Smooth muscle cell (in vitro differentiated cells): ENCODE results near the gene DSP. TPM values are rescaled to one million over a fixed set of nuclear protein-coding genes. Genes with fewer than 3 reads are reported as not detected.

ENCODE experiments used
- DNase-seq: peaks from one replicate; lab custom pipeline; 2025; ENCODE audit not compliant: unreplicated experiment; lab: John Stamatoyannopoulos, UW
- H2AFZ ChIP-seq: fragments of 200-600 bp; sonication (generic); 2 replicates; pipeline ENCODE4 v1.6.0; 2016; ENCODE audit warnings: antibody characterized with exemption, low read depth, mild to moderate bottlenecking
- H3F3A ChIP-seq: fragments of 200-600 bp; sonication (generic); 2 replicates; pipeline ENCODE4 v1.6.0; 2017; ENCODE audit warnings: antibody characterized with exemption, low read depth
- H3K27ac ChIP-seq: fragments of 200-600 bp; sonication (generic); 2 replicates; pipeline ENCODE4 v1.5.1; 2016; ENCODE audit warnings: low read depth, mild to moderate bottlenecking
- H3K27me3 ChIP-seq: fragments of 200-600 bp; sonication (generic); 2 replicates; pipeline ENCODE4 v1.6.1; 2016; ENCODE audit warnings: low read depth, mild to moderate bottlenecking
- H3K36me3 ChIP-seq: fragments of 200-600 bp; sonication (generic); 2 replicates; pipeline ENCODE4 v1.5.1; 2016; ENCODE audit warnings: low read depth
- H3K4me1 ChIP-seq: fragments of 200-600 bp; sonication (generic); 2 replicates; pipeline ENCODE4 v1.5.1; 2016; ENCODE audit warnings: low read depth
- H3K4me2 ChIP-seq: fragments of 200-600 bp; sonication (generic); 2 replicates; pipeline ENCODE4 v1.6.0; 2016; ENCODE audit warnings: mild to moderate bottlenecking
- H3K4me3 ChIP-seq: fragments of 200-600 bp; sonication (generic); 2 replicates; pipeline ENCODE4 v1.5.1; 2016; ENCODE audit warnings: mild to moderate bottlenecking
- H3K79me2 ChIP-seq: fragments of 200-600 bp; sonication (generic); 2 replicates; pipeline ENCODE4 v1.6.0; 2016; ENCODE audit warnings: low read depth, mild to moderate bottlenecking
- H3K9ac ChIP-seq: fragments of 200-600 bp; sonication (generic); 2 replicates; pipeline ENCODE4 v1.6.0; 2016; ENCODE audit warnings: low read depth
- H3K9me3 ChIP-seq: fragments of 200-600 bp; sonication (generic); replicated peaks from 2 replicates; pipeline ENCODE4 v1.5.1; 2016; ENCODE audit warnings: low read depth
- H4K20me1 ChIP-seq: fragments of 200-600 bp; sonication (generic); 2 replicates; pipeline ENCODE4 v1.6.0; 2016; ENCODE audit warnings: low read depth
- CTCF ChIP-seq: fragments of 200-600 bp; sonication (generic); IDR thresholded peaks from 2 replicates; pipeline ENCODE4 v1.5.1; 2017; ENCODE audit warnings: borderline replicate concordance, mild to moderate bottlenecking, antibody characterized with exemption; ENCODE audit not compliant: insufficient read depth, poor library complexity, severe bottlenecking
- WGBS: methylation state at CpG from one replicate; pipeline ENCODE4 v1.1.7; 2016; ENCODE audit warnings: low lambda C conversion rate; 5-methylcytosine and 5-hydroxymethylcytosine counted together
- polyA plus RNA-seq: library from polyadenylated mRNA; unstranded; fragments of >200 nt; fragmentation: Nextera tagmentation; extraction: Ambion mirVana; gene quantifications from 2 replicates; pipeline ENCODE4 v1.2.1, GENCODE V29; 2016
- total RNA-seq: library from RNA; depleted of rRNA; stranded (reverse); fragments of >200 nt; gene quantifications from 2 replicates; pipeline ENCODE4 v1.2.3, GENCODE V29; 2014

The DSP gene
- total and polyA plus RNA-seq, 2 experiments from 2014 or later = 64.1 to 347 TPM

GRCh38 chr6:7615611-7616383, 74.3 kb downstream of the DSP start:
- Histone ChIP-seq H3K79me2 (no peaks in the 10 kb centered on the region), H2AFZ (no peak overlapping the region), H3K4me1 (no peaks in the 10 kb centered on the region), H3F3A (no peaks in the 10 kb centered on the region), H3K9me3 (no peaks in the 10 kb centered on the region), H3K27ac (no peak overlapping the region), H3K36me3 (no peaks in the 10 kb centered on the region), H3K4me2 (no peak overlapping the region), H3K27me3 (no peaks in the 10 kb centered on the region), H4K20me1 (no peaks in the 10 kb centered on the region), H3K4me3 (no peak overlapping the region), H3K9ac (no peak overlapping the region)
- WGBS = 52% methylated on average over 7 of the region's 7 CpGs
- peak; percentile 74 for TF ChIP-seq CTCF
- no peak for DNase-seq

GRCh38 chr6:7617801-7618764, 76.6 kb downstream of the DSP start:
- Histone ChIP-seq H3K27ac (no peak overlapping the region), H2AFZ (no peak overlapping the region), H3K9ac (no peak overlapping the region)

GRCh38 chr6:7621761-7622160, 80.3 kb downstream of the DSP start:
- no peaks in the 10 kb centered on the region for H4K20me1 ChIP-seq
- no peak for TF ChIP-seq CTCF
- H3K27ac ChIP-seq = no peak overlapping the region
- no peaks in the 10 kb centered on the region for H3K9me3 ChIP-seq
- no peaks in the 10 kb centered on the region for H3F3A ChIP-seq
- no peak overlapping the region for H3K4me3 ChIP-seq
- H3K4me2 ChIP-seq = no peak overlapping the region
- H3K79me2 ChIP-seq = no peaks in the 10 kb centered on the region
- no peak overlapping the region for H3K9ac ChIP-seq
- WGBS = 89% methylated on average over 5 of the region's 5 CpGs
- peaks cover 9% of the 10 kb centered on the region for H3K4me1 ChIP-seq
- no peaks in the 10 kb centered on the region for H3K27me3 ChIP-seq
- no peak for DNase-seq
- no peak overlapping the region for H2AFZ ChIP-seq
- no peaks in the 10 kb centered on the region for H3K36me3 ChIP-seq

More at GRCh38 chr6:7617801-7618764, 76.6 kb downstream of the DSP start:
- Histone ChIP-seq H3F3A (no peaks in the 10 kb centered on the region), H3K4me2 (no peak overlapping the region), H3K9me3 (no peaks in the 10 kb centered on the region), H3K36me3 (no peaks in the 10 kb centered on the region), H3K79me2 (no peaks in the 10 kb centered on the region), H3K27me3 (no peaks in the 10 kb centered on the region), H4K20me1 (no peaks in the 10 kb centered on the region), H3K4me3 (no peak overlapping the region), H3K4me1 (no peaks in the 10 kb centered on the region)
- 71% methylated on average over 12 of the region's 12 CpGs for WGBS
- no peak for DNase-seq
- no peak for TF ChIP-seq CTCF
